GM19372 (cell line): ENCODE results near the gene RTN4IP1.
"Not testable (repeated sequence)": the region's sequence is repeated elsewhere in the genome, so short reads cannot be mapped to it uniquely, and the experiment has no call there.

ENCODE experiments used
- ATAC-seq: cut with Tn5 transposase; IDR thresholded peaks from one replicate; pipeline ENCODE4 v1.9.1; 2021; ENCODE audit warnings: mild to moderate bottlenecking, low read depth, moderate library complexity; ENCODE audit not compliant: unreplicated experiment

The RTN4IP1 gene

GRCh38 chr6:106629859-106630163 is 513 bp upstream of the RTN4IP1 start:
- ATAC-seq, result no peak

GRCh38 chr6:106628658-106629102 is 618 bp downstream of the RTN4IP1 start:
- peak; percentile 12 for ATAC-seq

GRCh38 chr6:106627760-106628159 is 1.5 kb downstream of the RTN4IP1 start:
- ATAC-seq, result not testable (repeated sequence)

- ATAC-seq, result no peak
Observed at GRCh38 chr6:106626485-106626884, 2.8 kb downstream of the RTN4IP1 start.

GRCh38 chr6:106623039-106623438 is 6.3 kb downstream of the RTN4IP1 start:
- no peak for ATAC-seq

- ATAC-seq, result no peak
Observed at GRCh38 chr6:106622412-106622811, 6.9 kb downstream of the RTN4IP1 start.

GRCh38 chr6:106620931-106621672 is 8.2 kb downstream of the RTN4IP1 start:
- ATAC-seq, result no peak

GRCh38 chr6:106619223-106619622 is 10.1 kb downstream of the RTN4IP1 start:
- ATAC-seq, result no peak

- ATAC-seq, result no peak
Observed at GRCh38 chr6:106618324-106618723, 11.0 kb downstream of the RTN4IP1 start.

- ATAC-seq, result no peak
Observed at GRCh38 chr6:106617857-106618256, 11.4 kb downstream of the RTN4IP1 start.

GRCh38 chr6:106617302-106617701 is 12.0 kb downstream of the RTN4IP1 start:
- ATAC-seq, result no peak

GRCh38 chr6:106614592-106615257 is 14.6 kb downstream of the RTN4IP1 start:
- ATAC-seq, result no peak

- no peak for ATAC-seq
Observed at GRCh38 chr6:106614166-106614565, 15.1 kb downstream of the RTN4IP1 start.

GRCh38 chr6:106613590-106613989 is 15.7 kb downstream of the RTN4IP1 start:
- ATAC-seq, result no peak

- no peak for ATAC-seq
Observed at GRCh38 chr6:106612671-106613416, 16.5 kb downstream of the RTN4IP1 start.

GRCh38 chr6:106611030-106611429 is 18.3 kb downstream of the RTN4IP1 start:
- no peak for ATAC-seq

GRCh38 chr6:106609699-106610098 is 19.6 kb downstream of the RTN4IP1 start:
- no peak for ATAC-seq

GRCh38 chr6:106608080-106608668 is 21.1 kb downstream of the RTN4IP1 start:
- ATAC-seq, result no peak

GRCh38 chr6:106600329-106600728 is 29.0 kb downstream of the RTN4IP1 start:
- no peak for ATAC-seq

- ATAC-seq, result no peak
Observed at GRCh38 chr6:106599440-106599839, 29.9 kb downstream of the RTN4IP1 start.
